ENCODE measurements around the gene FER. TPM values are rescaled to one million over a fixed set of nuclear protein-coding genes. Genes with fewer than 3 reads are reported as not detected.

The FER gene
- total RNA-seq, 1 donor from 2014 or later = 30.7 TPM

DNA sequence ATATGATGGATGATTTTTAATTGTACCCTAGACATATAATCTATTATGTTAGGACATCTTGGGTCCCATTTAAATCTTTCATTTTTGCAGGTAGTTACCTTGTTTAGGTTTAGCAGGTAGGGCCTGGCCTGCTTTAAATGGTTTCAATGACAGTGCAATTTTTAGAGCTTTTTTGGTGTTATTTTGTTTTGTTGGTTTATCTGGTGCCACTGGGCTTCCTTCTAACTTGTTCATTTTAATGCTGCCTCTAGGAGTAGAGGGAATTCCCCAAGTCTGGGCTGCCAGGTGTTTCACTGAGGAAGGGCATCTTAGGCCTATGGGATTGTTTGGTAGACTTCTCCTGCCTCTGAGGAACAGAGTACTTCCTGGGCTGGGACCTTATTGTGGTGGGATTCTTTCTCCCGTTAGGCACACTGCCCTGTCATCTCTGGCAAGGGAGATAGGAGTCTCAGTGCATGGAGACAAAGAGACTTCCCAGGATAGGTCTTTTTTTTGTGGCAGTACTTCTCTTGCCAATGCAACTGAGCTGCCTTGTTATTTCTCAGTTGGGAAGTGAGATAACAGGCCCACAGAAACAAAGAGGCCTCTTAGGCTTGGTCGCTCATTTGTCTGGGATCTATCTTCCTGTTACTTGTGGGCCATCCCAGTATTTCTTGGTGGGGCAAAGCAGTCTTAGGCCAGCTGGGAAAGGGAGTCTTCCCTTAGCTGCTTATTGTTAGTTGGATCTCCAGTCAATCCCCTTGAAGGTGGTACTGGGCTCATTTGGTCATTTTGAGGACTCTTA is 282.9 kb downstream of the FER start:
- Mint-ChIP-seq H3K4me3 (ENCODE audit: unreplicated experiment) (no peak overlapping the region), H3K27ac (ENCODE audit: unreplicated experiment) (no peak overlapping the region), H3K36me3 (ENCODE audit: low read depth, unreplicated experiment) (no peaks in the 10 kb centered on the region), H3K4me1 (ENCODE audit: unreplicated experiment) (peaks cover 12% of the 10 kb centered on the region), H3K27me3 (ENCODE audit: unreplicated experiment) (no peaks in the 10 kb centered on the region), H3K9me3 (ENCODE audit: unreplicated experiment) (no peaks in the 10 kb centered on the region)
- no peak for DNase-seq (ENCODE audit: low spot score)
- TF ChIP-seq, protein P1, sequence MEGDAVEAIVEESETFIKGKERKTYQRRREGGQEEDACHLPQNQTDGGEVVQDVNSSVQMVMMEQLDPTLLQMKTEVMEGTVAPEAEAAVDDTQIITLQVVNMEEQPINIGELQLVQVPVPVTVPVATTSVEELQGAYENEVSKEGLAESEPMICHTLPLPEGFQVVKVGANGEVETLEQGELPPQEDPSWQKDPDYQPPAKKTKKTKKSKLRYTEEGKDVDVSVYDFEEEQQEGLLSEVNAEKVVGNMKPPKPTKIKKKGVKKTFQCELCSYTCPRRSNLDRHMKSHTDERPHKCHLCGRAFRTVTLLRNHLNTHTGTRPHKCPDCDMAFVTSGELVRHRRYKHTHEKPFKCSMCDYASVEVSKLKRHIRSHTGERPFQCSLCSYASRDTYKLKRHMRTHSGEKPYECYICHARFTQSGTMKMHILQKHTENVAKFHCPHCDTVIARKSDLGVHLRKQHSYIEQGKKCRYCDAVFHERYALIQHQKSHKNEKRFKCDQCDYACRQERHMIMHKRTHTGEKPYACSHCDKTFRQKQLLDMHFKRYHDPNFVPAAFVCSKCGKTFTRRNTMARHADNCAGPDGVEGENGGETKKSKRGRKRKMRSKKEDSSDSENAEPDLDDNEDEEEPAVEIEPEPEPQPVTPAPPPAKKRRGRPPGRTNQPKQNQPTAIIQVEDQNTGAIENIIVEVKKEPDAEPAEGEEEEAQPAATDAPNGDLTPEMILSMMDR (IDR thresholded peaks at IDR 0.05; ENCODE audit: unreplicated experiment) = no peak

DNA sequence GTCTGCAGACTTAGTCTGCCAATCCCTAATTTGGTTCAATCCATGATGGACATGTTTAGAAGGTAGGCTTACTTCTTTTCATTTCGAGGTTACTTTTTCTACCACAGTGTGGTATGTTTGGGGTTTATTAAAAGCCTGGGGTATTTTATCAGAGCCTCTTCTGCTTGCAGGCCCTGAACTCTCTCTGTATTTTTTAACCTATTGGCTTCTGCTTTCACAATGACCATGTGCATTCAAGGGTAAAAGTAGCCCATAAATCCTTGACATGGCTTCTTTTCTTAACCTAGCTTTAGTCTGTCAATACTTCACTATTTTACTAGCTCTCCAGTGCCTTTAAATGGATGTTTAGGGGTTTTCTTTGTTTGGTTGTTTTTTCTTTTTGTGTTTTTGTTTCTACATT is 286.6 kb downstream of the FER start:
- H3K4me3 Mint-ChIP-seq (ENCODE audit: unreplicated experiment) = no peak overlapping the region
- TF ChIP-seq, protein P1 (IDR thresholded peaks at IDR 0.05; ENCODE audit: unreplicated experiment) = no peak
- no peaks in the 10 kb centered on the region for H3K36me3 Mint-ChIP-seq (ENCODE audit: low read depth, unreplicated experiment)
- H3K27me3 Mint-ChIP-seq (ENCODE audit: unreplicated experiment) = no peaks in the 10 kb centered on the region
- peaks cover 15% of the 10 kb centered on the region for H3K4me1 Mint-ChIP-seq (ENCODE audit: unreplicated experiment)
- DNase-seq (ENCODE audit: low spot score) = no peak
- H3K9me3 Mint-ChIP-seq (ENCODE audit: unreplicated experiment) = no peaks in the 10 kb centered on the region
- no peak overlapping the region for H3K27ac Mint-ChIP-seq (ENCODE audit: unreplicated experiment)

DNA sequence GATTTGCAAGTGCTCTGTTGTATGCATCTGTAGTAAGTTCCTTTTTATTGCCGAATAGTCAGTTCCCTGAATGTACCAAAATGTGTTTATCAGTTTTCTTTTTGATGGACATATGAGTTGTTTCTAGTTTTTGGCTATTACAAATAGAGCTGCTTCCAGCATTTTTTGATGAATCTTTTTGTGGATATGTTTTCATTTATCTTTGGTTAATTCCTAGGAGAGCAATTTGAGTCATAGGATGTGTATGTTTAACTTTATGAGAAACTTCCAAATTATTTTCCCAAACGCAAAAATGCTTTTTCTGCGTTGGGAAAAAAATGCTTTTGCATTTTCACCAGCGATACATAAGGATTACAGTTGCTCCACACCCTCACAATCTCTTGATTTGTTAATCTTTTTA is 287.7 kb downstream of the FER start:
- DNase-seq (ENCODE audit: low spot score) = no peak
- Mint-ChIP-seq H3K36me3 (ENCODE audit: low read depth, unreplicated experiment) (no peaks in the 10 kb centered on the region), H3K4me1 (ENCODE audit: unreplicated experiment) (peaks cover 8% of the 10 kb centered on the region), H3K27ac (ENCODE audit: unreplicated experiment) (no peak overlapping the region), H3K27me3 (ENCODE audit: unreplicated experiment) (no peaks in the 10 kb centered on the region), H3K4me3 (ENCODE audit: unreplicated experiment) (no peak overlapping the region), H3K9me3 (ENCODE audit: unreplicated experiment) (no peaks in the 10 kb centered on the region)
- TF ChIP-seq, protein P1 (IDR thresholded peaks at IDR 0.05; ENCODE audit: unreplicated experiment) = no peak

DNA sequence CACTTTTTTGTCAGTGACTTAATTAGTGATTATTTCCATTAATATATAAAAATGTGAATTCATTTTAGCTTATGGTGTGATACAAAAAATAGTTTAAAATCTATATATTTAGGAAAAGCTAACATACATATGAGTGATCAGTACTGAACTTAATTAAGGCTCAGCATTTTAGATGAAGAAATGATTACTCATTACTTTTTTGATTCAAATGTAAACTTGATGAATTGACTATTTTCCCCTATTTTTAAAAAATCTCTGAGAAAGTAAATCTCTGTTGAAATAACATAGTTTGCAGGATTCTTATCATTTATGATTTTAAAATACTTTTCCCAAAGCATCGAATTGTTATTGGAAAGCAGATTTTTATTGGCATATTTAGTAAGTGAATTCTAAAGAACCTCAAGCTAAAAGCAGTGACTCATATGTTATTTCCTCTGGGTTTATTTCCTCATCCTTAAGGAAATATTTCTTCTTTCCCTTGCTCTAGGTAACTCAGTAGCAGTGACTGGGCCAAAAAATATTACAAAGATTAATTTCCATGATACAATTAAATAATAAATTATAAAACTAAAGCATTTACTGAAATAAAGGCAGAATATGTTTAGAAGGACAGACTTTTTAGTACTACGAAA is 290.6 kb downstream of the FER start:
- H3K4me1 Mint-ChIP-seq (ENCODE audit: unreplicated experiment) = peaks cover 3% of the 10 kb centered on the region
- TF ChIP-seq, protein P1 (IDR thresholded peaks at IDR 0.05; ENCODE audit: unreplicated experiment) = no peak
- H3K36me3 Mint-ChIP-seq (ENCODE audit: low read depth, unreplicated experiment) = no peaks in the 10 kb centered on the region
- no peak for DNase-seq (ENCODE audit: low spot score)
- H3K4me3 Mint-ChIP-seq (ENCODE audit: unreplicated experiment) = no peak overlapping the region
- H3K9me3 Mint-ChIP-seq (ENCODE audit: unreplicated experiment) = no peaks in the 10 kb centered on the region
- H3K27me3 Mint-ChIP-seq (ENCODE audit: unreplicated experiment) = no peaks in the 10 kb centered on the region
- H3K27ac Mint-ChIP-seq (ENCODE audit: unreplicated experiment) = no peak overlapping the region

DNA sequence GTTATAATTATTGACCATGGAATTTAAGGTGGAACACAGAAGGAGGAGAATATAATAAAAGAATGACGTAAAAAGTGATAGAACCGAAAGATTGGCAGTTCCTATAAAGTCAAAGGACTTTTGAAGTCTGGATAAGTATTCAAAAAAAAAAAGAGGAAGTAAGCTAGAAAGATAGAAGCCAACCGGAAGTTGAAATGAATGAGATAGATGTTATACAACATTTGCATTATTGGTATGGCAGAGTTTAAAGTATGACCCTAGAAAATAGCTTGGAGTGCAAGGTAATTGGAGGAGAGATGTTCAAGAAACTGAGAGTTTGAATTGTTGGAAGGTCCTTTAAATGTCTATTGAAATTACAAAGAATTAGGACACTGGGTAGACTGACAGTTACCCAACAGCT is 293.6 kb downstream of the FER start:
- no peak for DNase-seq (ENCODE audit: low spot score)
- no peaks in the 10 kb centered on the region for H3K9me3 Mint-ChIP-seq (ENCODE audit: unreplicated experiment)
- peaks cover 3% of the 10 kb centered on the region for H3K4me1 Mint-ChIP-seq (ENCODE audit: unreplicated experiment)
- no peaks in the 10 kb centered on the region for H3K27me3 Mint-ChIP-seq (ENCODE audit: unreplicated experiment)
- no peaks in the 10 kb centered on the region for H3K36me3 Mint-ChIP-seq (ENCODE audit: low read depth, unreplicated experiment)
- no peak overlapping the region for H3K27ac Mint-ChIP-seq (ENCODE audit: unreplicated experiment)
- TF ChIP-seq, protein P1 (IDR thresholded peaks at IDR 0.05; ENCODE audit: unreplicated experiment) = no peak
- no peak overlapping the region for H3K4me3 Mint-ChIP-seq (ENCODE audit: unreplicated experiment)
